ENCODE measurements around the gene SLC6A3. TPM values are rescaled to one million over a fixed set of nuclear protein-coding genes. Genes with fewer than 3 reads are reported as not detected.

The SLC6A3 gene
- total and polyA plus RNA-seq, 2 donors (not counting 1 experiment from before 2014, with no cell fraction given), result not detected

DNA sequence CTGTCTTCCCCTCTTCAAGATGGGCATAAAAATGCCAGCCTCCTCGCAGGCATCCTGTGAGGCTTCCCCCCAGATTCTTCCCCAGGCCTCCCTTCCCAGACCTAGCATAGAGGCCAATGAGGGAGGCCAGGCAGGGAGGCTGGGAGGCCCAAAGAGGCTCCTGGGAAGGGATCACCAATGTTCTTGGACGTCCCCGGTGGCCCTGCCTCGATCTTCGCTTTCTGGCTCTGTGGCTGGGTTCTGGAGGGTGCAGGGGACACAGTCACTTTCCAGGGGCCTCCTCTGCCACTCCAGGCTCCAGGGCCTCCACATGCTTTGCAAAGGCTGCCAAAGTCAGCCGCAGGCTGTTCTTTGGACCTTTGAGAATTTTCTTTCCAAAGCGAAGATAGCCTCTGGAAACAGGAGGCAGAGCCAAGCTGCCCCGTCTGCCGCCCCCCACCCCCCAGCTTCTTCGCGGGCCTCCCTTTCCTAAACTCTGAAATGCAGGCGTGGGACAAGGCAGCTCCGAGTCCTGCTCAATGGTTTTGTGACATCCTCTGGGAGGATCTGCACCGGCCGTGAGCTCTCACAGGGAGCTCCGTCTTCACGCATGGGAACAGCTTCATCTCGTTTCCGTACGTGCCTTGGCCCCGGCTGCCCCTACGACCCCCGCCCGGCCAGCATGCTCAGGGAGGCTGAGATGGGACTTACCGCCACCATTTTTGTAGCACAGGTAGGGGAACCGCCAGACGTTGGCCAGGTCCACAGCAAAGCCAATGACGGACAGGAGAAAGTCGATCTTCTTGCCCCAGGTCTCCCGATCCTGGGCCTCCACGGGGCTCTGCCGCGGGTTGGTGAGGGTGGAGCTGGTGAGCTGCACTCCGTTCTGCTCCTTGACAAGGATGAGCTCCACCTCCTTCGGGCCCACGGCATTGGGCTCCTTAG, 2.8 kb downstream of the SLC6A3 start:
- no peak overlapping the region for H3K4me2 ChIP-seq (ENCODE audit: extremely low read depth, insufficient read depth, low read length)
- H4K20me1 ChIP-seq (ENCODE audit: control insufficient read depth, extremely low read depth, insufficient read depth, low read length), result no peaks in the 10 kb centered on the region
- no peak overlapping the region for H3K27ac ChIP-seq (ENCODE audit: insufficient read depth, low read length)
- no peak overlapping the region for H3K9ac ChIP-seq (ENCODE audit: insufficient read depth, low read length)
- H3K4me1 ChIP-seq (ENCODE audit: control insufficient read depth, extremely low read depth, insufficient read depth, low read length), result no peaks in the 10 kb centered on the region
- H3K36me3 ChIP-seq (ENCODE audit: control insufficient read depth, insufficient read depth, low read length), result no peaks in the 10 kb centered on the region
- no peak overlapping the region for H2AFZ ChIP-seq (ENCODE audit: low read length)
- DNase-seq (ENCODE audit: low read depth in 2 of 2), result no peak
- no peaks in the 10 kb centered on the region for H3K9me3 ChIP-seq (ENCODE audit: control insufficient read depth, insufficient read depth, low read depth, low read length)
- TF ChIP-seq EZH2 (IDR thresholded peaks at IDR 0.05; ENCODE audit: low read length, missing control alignments), result no peak
- TF ChIP-seq, protein P1, sequence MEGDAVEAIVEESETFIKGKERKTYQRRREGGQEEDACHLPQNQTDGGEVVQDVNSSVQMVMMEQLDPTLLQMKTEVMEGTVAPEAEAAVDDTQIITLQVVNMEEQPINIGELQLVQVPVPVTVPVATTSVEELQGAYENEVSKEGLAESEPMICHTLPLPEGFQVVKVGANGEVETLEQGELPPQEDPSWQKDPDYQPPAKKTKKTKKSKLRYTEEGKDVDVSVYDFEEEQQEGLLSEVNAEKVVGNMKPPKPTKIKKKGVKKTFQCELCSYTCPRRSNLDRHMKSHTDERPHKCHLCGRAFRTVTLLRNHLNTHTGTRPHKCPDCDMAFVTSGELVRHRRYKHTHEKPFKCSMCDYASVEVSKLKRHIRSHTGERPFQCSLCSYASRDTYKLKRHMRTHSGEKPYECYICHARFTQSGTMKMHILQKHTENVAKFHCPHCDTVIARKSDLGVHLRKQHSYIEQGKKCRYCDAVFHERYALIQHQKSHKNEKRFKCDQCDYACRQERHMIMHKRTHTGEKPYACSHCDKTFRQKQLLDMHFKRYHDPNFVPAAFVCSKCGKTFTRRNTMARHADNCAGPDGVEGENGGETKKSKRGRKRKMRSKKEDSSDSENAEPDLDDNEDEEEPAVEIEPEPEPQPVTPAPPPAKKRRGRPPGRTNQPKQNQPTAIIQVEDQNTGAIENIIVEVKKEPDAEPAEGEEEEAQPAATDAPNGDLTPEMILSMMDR (conservative IDR thresholded peaks at IDR 0.05 in 1 of 2, IDR thresholded peaks at IDR 0.05 in 1 of 2; ENCODE audit: low read depth in 1 of 2, low read length in 2 of 2), result no peak
- H3K4me3 ChIP-seq (replicated peaks in 1 of 4; ENCODE audit: control extremely low read depth in 1 of 4, insufficient read depth in 1 of 4, low read depth in 3 of 4, low read length in 4 of 4), result no peak overlapping the region
- no peaks in the 10 kb centered on the region for H3K79me2 ChIP-seq (ENCODE audit: control insufficient read depth, insufficient read depth, low read length)
- H3K27me3 ChIP-seq (ENCODE audit: control insufficient read depth, insufficient read depth, low read length), result peaks cover 33% of the 10 kb centered on the region

DNA sequence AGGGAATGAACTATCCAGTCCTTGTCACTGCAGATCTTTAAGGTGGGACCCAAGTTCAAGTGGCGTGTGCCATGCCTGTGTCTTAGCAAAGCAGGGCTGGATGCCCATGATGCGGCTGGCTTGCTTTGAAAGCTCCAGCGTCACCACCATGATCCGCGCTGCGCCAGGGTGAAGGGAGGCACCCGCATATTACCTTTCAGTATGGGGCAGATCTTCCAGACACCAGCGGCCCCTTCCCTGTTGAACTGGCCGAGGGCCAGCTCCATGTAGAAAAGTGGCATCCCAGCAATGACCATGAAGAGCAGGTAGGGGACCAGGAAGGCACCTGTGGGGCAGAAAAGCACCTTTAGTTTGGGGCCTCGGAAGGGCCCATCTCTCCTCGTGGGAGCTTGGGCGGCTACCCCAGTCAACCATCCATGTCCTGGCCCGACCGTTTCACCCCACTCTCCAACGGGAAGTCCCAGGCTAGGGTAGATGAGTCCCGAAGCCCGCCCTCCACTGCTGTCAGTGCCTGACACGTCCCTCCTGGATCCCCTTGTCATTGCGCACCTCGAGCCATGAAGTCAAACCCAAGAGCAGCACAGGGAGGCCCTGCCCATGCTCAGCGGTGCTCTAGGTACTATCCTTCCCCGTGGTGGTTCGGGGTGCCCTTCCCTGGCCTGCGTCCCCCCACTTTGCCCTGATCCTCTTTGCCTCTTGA, 3.9 kb downstream of the SLC6A3 start:
- Histone ChIP-seq H3K36me3 (ENCODE audit: control insufficient read depth, insufficient read depth, low read length) (no peaks in the 10 kb centered on the region), H3K9ac (ENCODE audit: insufficient read depth, low read length) (no peak overlapping the region), H3K27ac (ENCODE audit: insufficient read depth, low read length) (no peak overlapping the region), H3K4me3 (replicated peaks in 1 of 4; ENCODE audit: control extremely low read depth in 1 of 4, insufficient read depth in 1 of 4, low read depth in 3 of 4, low read length in 4 of 4) (no peak overlapping the region), H3K4me1 (ENCODE audit: control insufficient read depth, extremely low read depth, insufficient read depth, low read length) (no peaks in the 10 kb centered on the region), H4K20me1 (ENCODE audit: control insufficient read depth, extremely low read depth, insufficient read depth, low read length) (no peaks in the 10 kb centered on the region), H2AFZ (ENCODE audit: low read length) (no peak overlapping the region), H3K4me2 (ENCODE audit: extremely low read depth, insufficient read depth, low read length) (no peak overlapping the region), H3K27me3 (ENCODE audit: control insufficient read depth, insufficient read depth, low read length) (peaks cover 25% of the 10 kb centered on the region), H3K79me2 (ENCODE audit: control insufficient read depth, insufficient read depth, low read length) (no peaks in the 10 kb centered on the region), H3K9me3 (ENCODE audit: control insufficient read depth, insufficient read depth, low read depth, low read length) (no peaks in the 10 kb centered on the region)
- DNase-seq (ENCODE audit: low read depth in 2 of 2), result no peak
- TF ChIP-seq, protein P1 (conservative IDR thresholded peaks at IDR 0.05 in 1 of 2, IDR thresholded peaks at IDR 0.05 in 1 of 2; ENCODE audit: low read depth in 1 of 2, low read length in 2 of 2), result no peak
- no peak for TF ChIP-seq EZH2 (IDR thresholded peaks at IDR 0.05; ENCODE audit: low read length, missing control alignments)

DNA sequence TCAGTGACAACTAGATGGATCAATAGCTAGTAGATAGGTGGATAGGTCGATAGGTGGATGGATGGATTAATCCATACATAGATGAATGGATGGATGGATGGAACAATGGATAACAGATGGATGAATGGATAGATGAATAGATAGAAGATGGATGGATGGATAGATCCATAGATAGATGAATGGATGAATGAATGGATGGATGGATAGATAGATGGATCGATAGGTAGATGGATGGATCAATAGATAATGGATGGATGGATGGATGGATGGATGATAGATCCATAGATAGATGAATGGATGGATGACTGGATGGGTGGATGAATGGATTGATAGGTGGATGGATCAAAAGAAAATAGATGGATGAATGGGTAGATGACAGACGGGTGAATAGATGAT, 5.1 kb downstream of the SLC6A3 start:
- Histone ChIP-seq H3K9me3 (ENCODE audit: control insufficient read depth, insufficient read depth, low read depth, low read length) (no peaks in the 10 kb centered on the region), H4K20me1 (ENCODE audit: control insufficient read depth, extremely low read depth, insufficient read depth, low read length) (no peaks in the 10 kb centered on the region), H3K4me3 (replicated peaks in 1 of 4; ENCODE audit: control extremely low read depth in 1 of 4, insufficient read depth in 1 of 4, low read depth in 3 of 4, low read length in 4 of 4) (no peak overlapping the region)

More for the DNA sequence above, 5.1 kb downstream of the SLC6A3 start:
- Histone ChIP-seq H3K36me3 (ENCODE audit: control insufficient read depth, insufficient read depth, low read length) (no peaks in the 10 kb centered on the region), H3K4me2 (ENCODE audit: extremely low read depth, insufficient read depth, low read length) (no peak overlapping the region), H3K4me1 (ENCODE audit: control insufficient read depth, extremely low read depth, insufficient read depth, low read length) (no peaks in the 10 kb centered on the region), H3K9ac (ENCODE audit: insufficient read depth, low read length) (no peak overlapping the region), H3K27ac (ENCODE audit: insufficient read depth, low read length) (no peak overlapping the region), H3K79me2 (ENCODE audit: control insufficient read depth, insufficient read depth, low read length) (no peaks in the 10 kb centered on the region), H3K27me3 (ENCODE audit: control insufficient read depth, insufficient read depth, low read length) (peaks cover 18% of the 10 kb centered on the region), H2AFZ (ENCODE audit: low read length) (no peak overlapping the region)
- no peak for DNase-seq (ENCODE audit: low read depth in 2 of 2)
- TF ChIP-seq, protein P1 (conservative IDR thresholded peaks at IDR 0.05 in 1 of 2, IDR thresholded peaks at IDR 0.05 in 1 of 2; ENCODE audit: low read depth in 1 of 2, low read length in 2 of 2), result no peak
- no peak for TF ChIP-seq EZH2 (IDR thresholded peaks at IDR 0.05; ENCODE audit: low read length, missing control alignments)

Measured in fibroblast of lung (primary cell).